CD4-positive, alpha-beta T cell treated with Interleukin-4 for 4 hours (primary cell): ENCODE results near the gene DHX40.
A peak's percentile ranks its signal among the peaks of the same experiment; 100 is the strongest.
"Not testable (repeated sequence)": the region's sequence is repeated elsewhere in the genome, so short reads cannot be mapped to it uniquely, and the experiment has no call there.

ENCODE experiments used
- DNase-seq: peaks from one replicate; pipeline ENCODE4 v3.0.0-alpha.2; 2020

Gene DHX40

GRCh38 chr17:59565959-59566324 is 532 bp downstream of the DHX40 start:
- DNase-seq = peak; percentile 61

GRCh38 chr17:59569151-59569550 is 3.7 kb downstream of the DHX40 start:
- DNase-seq = not testable (repeated sequence)

- no peak for DNase-seq
These were observed 7.0 kb downstream of the DHX40 start for GRCh38 chr17:59572301-59572924.

GRCh38 chr17:59584168-59584567 is 18.8 kb downstream of the DHX40 start:
- DNase-seq = not testable (repeated sequence)

- no peak for DNase-seq
These were observed 34.8 kb downstream of the DHX40 start for GRCh38 chr17:59600169-59600568.

- no peak for DNase-seq
These were observed 35.7 kb downstream of the DHX40 start for GRCh38 chr17:59601130-59601529.

- DNase-seq = no peak
These were observed 41.7 kb downstream of the DHX40 start for GRCh38 chr17:59607061-59607460.

GRCh38 chr17:59607817-59608403 is 42.5 kb downstream of the DHX40 start:
- no peak for DNase-seq

- DNase-seq = no peak
These were observed 46.1 kb downstream of the DHX40 start for GRCh38 chr17:59611503-59611902.

- DNase-seq = no peak
These were observed 51.0 kb downstream of the DHX40 start for GRCh38 chr17:59616253-59616920.

GRCh38 chr17:59617156-59617732 is 51.8 kb downstream of the DHX40 start:
- no peak for DNase-seq

- DNase-seq = no peak
These were observed 53.6 kb downstream of the DHX40 start for GRCh38 chr17:59619035-59619297.

- peak; percentile 91 for DNase-seq
These were observed 54.1 kb downstream of the DHX40 start, which contains the start of gene CLTC for GRCh38 chr17:59619298-59620063. Gene CLTC (plus strand): TSS chr17:59619895. CDS start chr17:59620132, 237 bp downstream.

GRCh38 chr17:59620064-59620359 is 54.6 kb downstream of the DHX40 start:
- DNase-seq = no peak

- peak; percentile 44 for DNase-seq
These were observed 55.3 kb downstream of the DHX40 start for GRCh38 chr17:59620518-59621259.

- no peak for DNase-seq
These were observed 56.4 kb downstream of the DHX40 start for GRCh38 chr17:59621771-59622170.

GRCh38 chr17:59623151-59623550 is 57.7 kb downstream of the DHX40 start:
- DNase-seq = no peak

- DNase-seq = no peak
These were observed 61.3 kb downstream of the DHX40 start for GRCh38 chr17:59626756-59627155.

GRCh38 chr17:59627274-59627673 is 61.9 kb downstream of the DHX40 start:
- no peak for DNase-seq

GRCh38 chr17:59627770-59628171 is 62.4 kb downstream of the DHX40 start:
- DNase-seq = no peak

- no peak for DNase-seq
These were observed 63.8 kb downstream of the DHX40 start for GRCh38 chr17:59629174-59629573.

GRCh38 chr17:59631276-59631675 is 65.9 kb downstream of the DHX40 start:
- DNase-seq = no peak

GRCh38 chr17:59632398-59632797 is 67.0 kb downstream of the DHX40 start:
- no peak for DNase-seq
